SK-N-MC (cell line): ENCODE results near the gene CBX4.

Source experiments
- DNase-seq: peaks from one replicate; pipeline ENCODE4 v3.0.0-alpha.2; 2011; ENCODE audit warnings: low read depth, low spot score
- H3K27ac ChIP-seq: fragments of 200-600 bp; sonication (generic); 2 replicates; pipeline ENCODE4 v1.5.1; 2016; ENCODE audit warnings: mixed run types
- H3K36me3 ChIP-seq: fragments of 200-600 bp; sonication (generic); 2 replicates; pipeline ENCODE4 v1.6.1; 2017; ENCODE audit warnings: antibody characterized with exemption, low read length, mixed read lengths; ENCODE audit not compliant: insufficient read depth
- H3K4me3 ChIP-seq: fragments of 200-600 bp; sonication (generic); 2 replicates; pipeline ENCODE4 v1.5.1; 2016
- H3K9ac ChIP-seq: fragments of 200-600 bp; sonication (generic); 2 replicates; pipeline ENCODE4 v1.8.0; 2017; ENCODE audit warnings: mixed run types, mixed read lengths; ENCODE audit not compliant: insufficient read length
- H3K9me3 ChIP-seq: fragments of 200-600 bp; sonication (generic); 2 replicates; pipeline ENCODE4 v1.6.1; 2017; ENCODE audit warnings: low read depth, mild to moderate bottlenecking, antibody characterized with exemption, low read length, moderate library complexity, mixed read lengths
- EZH2 ChIP-seq: fragments of 200-600 bp; sonication (generic); IDR thresholded peaks from one replicate; pipeline ENCODE4 v1.6.1; 2017; ENCODE audit warnings: antibody characterized with exemption
- FOXP2 ChIP-seq: optimal IDR thresholded peaks from 2 replicates; pipeline ENCODE3; 2011; ENCODE audit warnings: mild to moderate bottlenecking, moderate library complexity; ENCODE audit not compliant: insufficient read depth; ENCODE audit errors: extremely low read length, control extremely low read depth
- POLR2AphosphoS5 ChIP-seq: IDR thresholded peaks from 2 replicates; pipeline ENCODE4 v1.6.1; 2012; ENCODE audit warnings: mild to moderate bottlenecking, low read depth, low read length, borderline replicate concordance

The CBX4 gene

DNA sequence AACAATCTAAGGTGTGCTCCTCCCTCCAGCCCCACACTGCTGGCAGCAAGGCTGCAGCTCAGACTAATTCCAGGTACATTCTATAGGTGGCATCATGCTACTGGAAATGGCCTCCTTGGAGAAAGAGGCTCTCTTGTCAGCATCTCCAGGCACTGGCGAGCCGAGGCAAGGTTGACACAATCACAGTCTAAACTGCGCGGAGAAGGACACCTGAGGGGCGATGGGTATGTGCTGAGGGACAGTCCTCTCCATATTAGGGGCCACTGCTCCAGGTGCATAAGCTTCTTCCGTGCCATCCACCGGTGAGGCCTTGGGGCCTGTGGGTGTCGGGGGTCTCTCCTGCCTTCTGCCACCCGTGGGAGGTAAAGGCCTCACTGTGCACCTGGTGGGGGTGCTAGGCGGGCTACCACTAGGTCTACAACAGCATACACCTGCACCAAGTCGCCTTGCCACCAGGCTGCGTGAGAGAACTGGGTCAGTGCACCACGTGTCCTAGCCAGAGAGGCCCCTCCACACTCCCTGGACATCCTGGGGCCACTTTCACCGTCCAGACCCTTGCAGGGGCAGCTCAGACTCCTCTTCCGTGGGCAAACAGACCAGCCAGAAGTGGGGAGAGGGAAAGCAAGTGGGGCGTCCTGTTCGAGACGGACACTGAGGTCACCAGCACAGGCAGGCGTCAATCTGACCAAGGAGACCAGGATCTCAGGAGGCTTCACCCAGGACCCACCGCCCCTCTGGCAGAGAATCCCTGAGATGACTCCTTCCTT lies 30.3 kb downstream of the CBX4 start:
- H3K36me3 ChIP-seq, result no peaks in the 10 kb centered on the region
- H3K27ac ChIP-seq, result no peak overlapping the region
- no peak for DNase-seq
- no peaks in the 10 kb centered on the region for H3K9me3 ChIP-seq
- TF ChIP-seq POLR2AphosphoS5 (no peak), FOXP2 (no peak), EZH2 (no peak)
- no peak overlapping the region for H3K4me3 ChIP-seq
- no peak overlapping the region for H3K9ac ChIP-seq

DNA sequence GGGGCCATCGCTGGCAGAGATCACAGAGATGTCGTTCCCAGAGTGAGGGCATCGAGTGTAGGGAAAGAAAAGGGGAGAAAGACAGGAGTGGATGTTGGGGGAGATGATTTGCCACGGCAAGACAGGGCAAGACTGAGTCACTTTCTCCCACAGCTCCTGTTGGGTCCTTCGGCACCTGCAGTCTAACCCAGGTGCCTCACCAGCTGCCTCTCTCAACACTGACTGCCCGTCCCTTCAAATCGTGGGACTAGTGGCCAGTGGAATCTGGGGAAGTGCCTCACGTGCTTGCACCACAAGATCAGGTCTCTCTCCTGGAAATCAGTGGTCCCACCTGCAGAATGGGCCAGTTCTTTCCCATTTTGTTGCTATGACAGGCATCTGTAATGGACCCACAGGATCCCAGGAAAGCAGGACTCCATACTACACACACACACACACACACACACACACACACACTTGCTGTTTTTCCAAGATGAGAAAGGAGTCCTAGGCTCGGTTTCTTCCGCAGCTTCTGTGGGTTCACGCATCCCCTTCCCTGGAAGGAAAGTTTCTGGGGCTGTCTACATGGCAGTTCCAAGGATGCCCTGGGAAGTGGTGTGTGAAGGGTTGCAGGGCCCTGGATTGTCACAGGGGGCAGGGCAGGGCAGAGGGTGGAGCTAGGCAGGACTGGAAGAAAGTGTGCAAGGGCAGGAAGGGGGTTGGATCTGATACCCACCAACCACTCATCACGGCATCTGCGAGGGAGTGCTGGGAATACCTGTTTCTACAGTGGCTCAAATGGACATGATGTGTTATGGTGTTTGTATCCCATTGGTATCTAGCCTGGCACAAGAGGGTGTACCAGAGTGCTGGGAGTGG lies 32.1 kb downstream of the CBX4 start:
- H3K36me3 ChIP-seq, result no peaks in the 10 kb centered on the region
- no peaks in the 10 kb centered on the region for H3K9me3 ChIP-seq
- H3K4me3 ChIP-seq, result no peak overlapping the region
- TF ChIP-seq FOXP2 (no peak), POLR2AphosphoS5 (no peak), EZH2 (no peak)
- no peak overlapping the region for H3K9ac ChIP-seq
- no peak overlapping the region for H3K27ac ChIP-seq
- no peak for DNase-seq

DNA sequence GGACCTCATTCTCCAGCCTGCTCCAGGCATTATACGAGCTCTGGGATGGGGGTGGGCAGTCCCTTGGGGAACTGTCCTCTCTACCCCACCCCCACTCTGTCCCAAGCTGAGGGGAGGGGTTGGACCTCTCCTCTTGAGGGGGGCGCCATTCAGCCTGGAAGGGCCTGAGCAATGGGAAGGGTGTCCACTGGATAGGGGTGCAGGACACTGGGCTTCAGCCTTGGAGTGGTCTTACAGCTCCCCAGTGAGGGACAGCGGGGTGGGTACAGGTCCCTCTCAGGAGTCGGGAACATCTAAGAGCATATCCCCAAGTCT lies 32.8 kb downstream of the CBX4 start:
- no peak overlapping the region for H3K9ac ChIP-seq

DNA sequence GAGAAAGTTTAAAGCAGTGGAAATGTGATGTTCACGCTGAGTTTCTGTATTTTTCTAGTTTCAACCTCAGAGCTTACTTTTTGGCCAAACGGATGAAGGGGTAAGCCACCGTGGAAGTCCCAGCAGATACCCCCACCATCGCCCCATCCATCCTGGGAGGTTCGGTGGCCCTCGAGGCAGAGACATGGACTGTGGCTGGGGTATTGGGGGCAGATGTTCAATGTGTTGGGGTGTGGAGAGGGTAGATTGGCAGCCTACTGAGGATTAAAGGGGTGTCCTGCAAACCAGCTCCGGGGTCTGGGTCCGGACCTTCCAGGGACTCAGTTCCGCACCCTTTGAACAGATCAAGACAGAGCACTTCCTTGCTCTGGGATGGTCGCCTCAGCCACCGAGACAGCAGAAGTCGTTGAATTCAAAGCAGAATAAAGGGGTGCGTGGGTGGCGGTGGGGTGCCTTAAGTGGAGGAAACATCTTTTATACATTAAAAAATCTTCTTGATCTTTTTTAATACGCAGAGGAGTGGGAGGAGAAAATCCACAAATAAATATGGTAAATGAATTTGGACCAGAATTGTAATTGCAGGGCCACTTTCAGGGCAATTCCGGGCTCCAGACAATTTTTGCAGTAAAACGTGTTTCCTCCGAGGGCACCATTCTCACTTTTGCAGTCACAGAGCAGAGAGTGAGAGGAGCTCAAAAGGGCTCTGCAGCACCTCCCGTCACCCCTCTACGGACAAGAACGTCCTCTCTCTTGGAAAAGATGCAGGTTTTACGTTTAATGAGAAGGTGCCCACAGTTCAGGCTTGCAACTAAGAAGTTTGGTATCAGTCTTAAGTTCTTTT lies 34.2 kb downstream of the CBX4 start:
- Histone ChIP-seq H3K9ac (peak overlapping the region; percentile 33), H3K36me3 (no peaks in the 10 kb centered on the region), H3K27ac (peak overlapping the region; percentile 67), H3K9me3 (no peaks in the 10 kb centered on the region), H3K4me3 (peak overlapping the region; percentile 83)
- TF ChIP-seq EZH2 (no peak), FOXP2 (no peak), POLR2AphosphoS5 (no peak)
- DNase-seq, result no peak

More for the DNA sequence above, 32.8 kb downstream of the CBX4 start:
- H3K36me3 ChIP-seq, result no peaks in the 10 kb centered on the region
- H3K27ac ChIP-seq, result no peak overlapping the region
- H3K4me3 ChIP-seq, result no peak overlapping the region
- no peak for DNase-seq
- no peak for TF ChIP-seq POLR2AphosphoS5
- TF ChIP-seq FOXP2, result no peak
- TF ChIP-seq EZH2, result no peak
- no peaks in the 10 kb centered on the region for H3K9me3 ChIP-seq

DNA sequence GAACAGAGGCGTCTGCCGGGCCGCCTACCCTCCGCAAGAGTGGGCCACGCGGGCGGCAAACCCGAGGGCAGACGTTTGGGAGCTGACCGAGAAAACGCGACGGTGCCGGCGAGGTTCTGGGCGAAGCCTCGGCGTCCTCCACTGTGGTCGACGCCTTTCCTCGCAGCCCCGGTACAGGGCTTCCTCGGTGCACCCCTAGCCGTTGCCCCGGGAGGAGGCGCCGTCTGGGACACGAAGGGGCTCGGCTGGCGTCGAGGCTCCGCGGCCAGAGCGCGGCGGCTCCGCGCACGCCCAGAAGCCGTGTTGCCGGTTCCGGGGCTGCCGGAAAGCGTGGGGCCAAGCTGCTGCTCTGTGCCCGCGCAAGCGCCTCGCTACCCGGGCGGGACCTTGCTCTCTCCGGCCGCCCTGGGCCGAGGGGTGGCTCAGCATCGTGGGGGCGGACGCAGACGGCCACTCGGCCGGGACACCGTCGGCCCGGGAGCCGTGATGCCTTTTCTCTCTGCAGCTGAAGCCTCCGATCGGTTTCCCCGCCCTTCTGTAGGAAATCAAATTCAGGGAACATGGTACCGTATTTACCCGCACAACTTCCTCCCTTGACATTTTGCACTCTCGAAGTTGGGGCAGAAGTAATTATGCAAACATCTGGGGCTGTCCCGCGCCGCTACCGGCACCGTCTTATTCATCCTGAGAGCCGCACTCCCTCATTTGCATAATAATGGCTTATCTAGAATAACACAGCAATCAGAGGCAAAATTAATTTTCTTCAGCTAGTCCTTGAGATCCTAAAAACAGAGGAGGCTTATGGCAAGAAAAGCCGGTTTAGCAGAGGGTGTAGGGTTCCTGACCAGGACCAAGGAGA lies 35.0 kb downstream of the CBX4 start:
- H3K4me3 ChIP-seq, result peak overlapping the region; percentile 83
- no peak for DNase-seq
- no peaks in the 10 kb centered on the region for H3K9me3 ChIP-seq
- H3K36me3 ChIP-seq, result no peaks in the 10 kb centered on the region
- TF ChIP-seq FOXP2 (peak; percentile 37), EZH2 (no peak), POLR2AphosphoS5 (peak; percentile 71)
- peak overlapping the region; percentile 67 for H3K27ac ChIP-seq
- peak overlapping the region; percentile 69 for H3K9ac ChIP-seq

DNA sequence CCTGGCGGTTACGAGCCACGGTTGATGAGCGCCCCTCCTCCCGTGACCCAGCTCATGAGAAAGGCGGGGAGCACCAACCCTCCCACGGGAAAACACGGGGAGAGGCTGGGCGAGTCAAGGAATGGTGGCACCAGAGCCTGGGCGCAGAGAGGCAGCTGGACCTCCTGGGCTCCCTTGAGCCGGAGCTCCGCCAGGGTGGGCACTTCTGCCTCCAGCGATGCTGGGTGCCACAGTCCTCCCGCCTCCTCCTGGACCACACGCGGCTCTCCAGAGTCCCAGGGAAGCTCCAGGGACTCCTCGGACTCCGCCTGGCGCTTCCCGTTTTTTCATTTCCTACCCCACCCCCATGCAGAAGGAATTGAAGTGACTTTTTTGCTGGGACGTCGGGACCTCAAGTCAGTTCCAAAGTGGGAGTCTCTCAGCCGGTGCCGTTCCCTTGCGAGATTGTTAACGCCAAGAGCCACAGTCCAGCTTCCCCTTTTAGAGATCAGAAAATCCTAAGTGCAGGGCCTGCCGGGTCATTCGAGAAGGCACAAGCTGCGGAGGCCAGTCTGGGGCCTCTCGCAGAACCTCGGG lies 35.7 kb downstream of the CBX4 start:
- peak overlapping the region; percentile 69 for H3K9ac ChIP-seq
- H3K4me3 ChIP-seq, result peak overlapping the region; percentile 83
- DNase-seq, result no peak
- TF ChIP-seq FOXP2 (no peak), POLR2AphosphoS5 (no peak), EZH2 (no peak)
- H3K36me3 ChIP-seq, result no peaks in the 10 kb centered on the region
- peak overlapping the region; percentile 67 for H3K27ac ChIP-seq
- no peaks in the 10 kb centered on the region for H3K9me3 ChIP-seq

DNA sequence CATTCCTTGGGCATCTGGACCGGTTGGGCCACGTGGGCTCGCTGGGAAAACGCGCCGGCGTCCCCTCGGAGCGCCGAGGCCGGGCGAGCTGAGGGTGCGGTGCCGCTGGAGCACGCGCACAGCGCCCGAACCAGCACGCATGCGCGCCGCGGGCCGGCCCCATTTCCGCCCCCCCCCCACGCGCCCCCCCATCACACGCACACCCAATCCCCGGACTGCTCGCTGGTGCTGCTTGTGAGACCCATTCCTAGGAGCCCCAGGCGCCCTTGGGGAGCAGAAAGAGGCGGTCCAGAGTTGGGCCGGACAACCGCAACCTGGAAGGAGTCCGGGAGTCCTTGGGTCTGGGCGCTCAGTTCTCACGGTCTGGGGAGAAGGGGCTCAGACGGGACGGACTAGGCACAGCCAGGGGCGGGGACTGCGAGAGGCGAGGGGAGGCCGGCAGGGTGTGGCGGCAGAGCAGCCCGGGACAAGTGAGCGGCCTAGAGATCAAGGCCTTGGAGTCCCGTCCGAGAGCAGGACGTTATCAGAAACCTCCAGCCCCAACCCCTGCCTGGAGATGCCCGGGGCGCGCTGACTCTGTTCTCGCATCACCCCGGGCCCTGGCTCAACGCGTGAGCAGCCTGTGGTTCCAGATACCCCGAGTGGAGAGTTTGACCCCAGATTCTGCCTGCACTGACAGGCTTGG lies 36.4 kb downstream of the CBX4 start:
- no peak for DNase-seq
- H3K27ac ChIP-seq, result peak overlapping the region; percentile 20; the same call in 1 of the 2 replicates
- H3K9me3 ChIP-seq, result no peaks in the 10 kb centered on the region
- no peaks in the 10 kb centered on the region for H3K36me3 ChIP-seq
- TF ChIP-seq EZH2 (no peak), FOXP2 (no peak), POLR2AphosphoS5 (no peak)
- peak overlapping the region; percentile 83 for H3K4me3 ChIP-seq
- peak overlapping the region; percentile 69 for H3K9ac ChIP-seq
